ENCODE data around the gene RFX1. TPM values are rescaled to one million over a fixed set of nuclear protein-coding genes. Genes with fewer than 3 reads are reported as not detected.

RFX1 gene
- total RNA-seq, 6 experiments from 2014 or later = 2.5 to 9.3 (median 5.7) TPM

GRCh38 chr19:13931391-13932148 is 74.5 kb downstream of the RFX1 start:
- no CpG with 5 or more reads among the region's 30 CpGs for WGBS (ENCODE audit: insufficient coverage, low coverage, low lambda C conversion rate, missing lambda C conversion rate)
- no peak for TF ChIP-seq CTCF (IDR thresholded peaks at IDR 0.05)
- TF ChIP-seq POLR2A (IDR thresholded peaks at IDR 0.05) = no peak
- DNase-seq (no peak), ATAC-seq (peak in 1 of 4 donors; percentile 8)
- intact Hi-C loops (cut with DNase I) = no loop called here
- H3K36me3 ChIP-seq = peaks cover 0 to 8% (median 0%) of the 10 kb centered on the region in 4 donors
- no peak overlapping the region for H3K4me3 ChIP-seq
- no peaks in the 10 kb centered on the region for H3K9me3 ChIP-seq
- no peak overlapping the region for H3K27ac ChIP-seq
- H3K27me3 ChIP-seq = no peaks in the 10 kb centered on the region
- no peaks in the 10 kb centered on the region for H3K4me1 ChIP-seq

DNA sequence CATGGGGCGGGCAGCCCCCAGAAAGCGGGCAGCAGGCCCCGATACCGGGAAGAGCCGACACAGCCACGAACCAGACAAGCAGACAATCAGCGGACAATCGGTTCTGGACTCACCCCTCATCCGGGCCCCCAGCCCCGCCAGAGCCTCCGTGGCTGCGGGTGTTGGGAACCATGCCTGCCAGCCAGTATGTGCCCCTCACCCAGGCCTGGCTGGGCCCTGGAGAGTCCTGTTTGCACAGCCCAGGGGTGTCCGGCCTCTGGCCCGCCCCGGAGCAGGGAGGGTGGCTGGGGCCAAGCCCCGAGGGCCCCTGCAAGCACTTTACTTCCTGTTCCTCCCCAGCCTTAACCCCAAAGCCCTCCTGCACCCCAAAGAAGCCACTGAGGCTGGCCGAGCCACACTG is 75.7 kb downstream of the RFX1 start:
- no peak for ATAC-seq
- Histone ChIP-seq H3K9me3 (no peaks in the 10 kb centered on the region), H3K4me1 (no peaks in the 10 kb centered on the region), H3K36me3 (peaks cover 0 to 9% (median 0%) of the 10 kb centered on the region in 4 donors), H3K27me3 (no peaks in the 10 kb centered on the region), H3K27ac (no peak overlapping the region), H3K4me3 (no peak overlapping the region)
- no peak for DNase-seq
- no peak for TF ChIP-seq POLR2A (IDR thresholded peaks at IDR 0.05)
- no peak for TF ChIP-seq CTCF (IDR thresholded peaks at IDR 0.05)
- intact Hi-C loops (cut with DNase I) = no loop called here
- WGBS (ENCODE audit: insufficient coverage, low coverage, low lambda C conversion rate, missing lambda C conversion rate) = no CpG with 5 or more reads among the region's 17 CpGs

DNA sequence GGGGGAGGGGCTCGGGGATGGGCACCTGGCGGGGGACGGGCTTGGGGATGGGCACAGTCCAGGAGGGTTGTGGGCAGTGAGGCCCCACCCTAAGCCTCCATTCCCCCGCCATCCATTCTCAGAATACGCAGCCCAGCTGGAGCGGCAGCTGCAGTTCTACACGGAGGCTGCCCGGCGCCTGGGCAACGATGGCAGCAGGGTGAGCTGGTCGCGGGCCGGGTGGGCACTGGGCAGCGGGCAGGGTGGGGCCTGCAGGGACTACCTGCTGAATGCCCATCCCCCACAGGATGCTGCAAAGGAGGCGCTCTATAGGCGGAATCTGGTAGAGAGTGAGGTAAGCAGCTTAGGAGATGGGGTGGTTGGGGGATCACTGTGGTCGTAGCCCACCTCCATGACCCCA is 76.2 kb downstream of the RFX1 start:
- WGBS (ENCODE audit: insufficient coverage, low coverage, low lambda C conversion rate, missing lambda C conversion rate) = 79% methylated on average over 4 of the region's 17 CpGs
- no peaks in the 10 kb centered on the region for H3K27me3 ChIP-seq
- no peak overlapping the region for H3K27ac ChIP-seq
- no peak for TF ChIP-seq CTCF (IDR thresholded peaks at IDR 0.05)
- TF ChIP-seq POLR2A (IDR thresholded peaks at IDR 0.05) = no peak
- H3K36me3 ChIP-seq = peaks cover 0 to 10% (median 0%) of the 10 kb centered on the region in 4 donors
- no peaks in the 10 kb centered on the region for H3K4me1 ChIP-seq
- H3K4me3 ChIP-seq = no peak overlapping the region
- no peak for DNase-seq
- ATAC-seq = no peak
- no peaks in the 10 kb centered on the region for H3K9me3 ChIP-seq
- intact Hi-C loops (cut with DNase I) = no loop called here

DNA sequence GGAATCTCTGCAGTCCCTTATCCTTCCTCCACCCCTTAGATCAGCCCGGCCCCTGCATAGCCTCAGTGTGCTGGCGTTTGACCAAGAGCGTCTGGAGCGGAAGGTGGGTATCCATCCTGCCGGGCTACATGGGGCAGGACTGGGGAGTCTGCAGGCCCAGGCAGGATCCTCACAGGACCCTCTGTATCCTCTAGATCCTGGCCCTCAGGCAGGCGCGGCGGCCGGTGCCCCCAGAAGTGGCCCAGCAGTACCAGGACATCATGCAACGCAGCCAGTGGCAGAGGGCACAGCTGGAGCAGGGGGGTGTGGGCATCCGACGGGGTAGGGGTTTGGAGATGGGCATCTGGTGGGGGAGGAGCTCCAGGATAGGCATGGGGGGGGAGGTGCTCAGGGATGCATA is 76.8 kb downstream of the RFX1 start:
- H3K4me1 ChIP-seq = no peaks in the 10 kb centered on the region
- no peak for ATAC-seq
- peaks cover 0 to 16% (median 0%) of the 10 kb centered on the region in 4 donors for H3K36me3 ChIP-seq
- H3K27ac ChIP-seq = no peak overlapping the region
- no peaks in the 10 kb centered on the region for H3K9me3 ChIP-seq
- intact Hi-C loops (cut with DNase I) = no loop called here
- no peak for TF ChIP-seq CTCF (IDR thresholded peaks at IDR 0.05)
- TF ChIP-seq POLR2A (IDR thresholded peaks at IDR 0.05) = no peak
- 78% methylated on average over 4 of the region's 12 CpGs for WGBS (ENCODE audit: insufficient coverage, low coverage, low lambda C conversion rate, missing lambda C conversion rate)
- no peak overlapping the region for H3K4me3 ChIP-seq
- no peaks in the 10 kb centered on the region for H3K27me3 ChIP-seq
- no peak for DNase-seq
